ENCODE measurements around the gene SCMH1. TPM values are rescaled to one million over a fixed set of nuclear protein-coding genes. Genes with fewer than 3 reads are reported as not detected.

The SCMH1 gene
- total and polyA plus RNA-seq, 2 experiments from 2014 or later: 126 to 147 TPM

- Histone ChIP-seq H3K27me3 (no peaks in the 10 kb centered on the region), H3K9me3 (ENCODE audit: low read depth) (no peaks in the 10 kb centered on the region), H3K4me3 (no peak overlapping the region), H3K27ac (no peak overlapping the region), H3K36me3 (peaks cover 50% of the 10 kb centered on the region), H3K4me1 (ENCODE audit: low read depth) (no peaks in the 10 kb centered on the region)
- no peak for TF ChIP-seq CTCF (IDR thresholded peaks at IDR 0.05; ENCODE audit: low read depth, low read length)
- peak in 1 of 2 donors; percentile 11 for DNase-seq (ENCODE audit: low read depth in 1 of 2, low spot score in 1 of 2)
Measured at GRCh38 chr1:41072051-41072450, 170.1 kb downstream of the SCMH1 start.

GRCh38 chr1:41056907-41057306 lies 185.2 kb downstream of the SCMH1 start:
- DNase-seq (ENCODE audit: low read depth in 1 of 2, low spot score in 1 of 2): no peak
- no peak for TF ChIP-seq CTCF (IDR thresholded peaks at IDR 0.05; ENCODE audit: low read depth, low read length)
- Histone ChIP-seq H3K27ac (peak overlapping the region; percentile 39), H3K36me3 (peaks cover 21% of the 10 kb centered on the region), H3K27me3 (no peaks in the 10 kb centered on the region), H3K4me3 (no peak overlapping the region), H3K9me3 (ENCODE audit: low read depth) (no peaks in the 10 kb centered on the region), H3K4me1 (ENCODE audit: low read depth) (no peaks in the 10 kb centered on the region)

- TF ChIP-seq CTCF (IDR thresholded peaks at IDR 0.05; ENCODE audit: low read depth, low read length): no peak
- DNase-seq (ENCODE audit: low read depth in 1 of 2, low spot score in 1 of 2): no peak
- H3K27me3 ChIP-seq: no peaks in the 10 kb centered on the region
- H3K9me3 ChIP-seq (ENCODE audit: low read depth): no peaks in the 10 kb centered on the region
- no peaks in the 10 kb centered on the region for H3K4me1 ChIP-seq (ENCODE audit: low read depth)
- no peak overlapping the region for H3K27ac ChIP-seq
- H3K4me3 ChIP-seq: no peak overlapping the region
- peaks cover 31% of the 10 kb centered on the region for H3K36me3 ChIP-seq
Measured at GRCh38 chr1:41053316-41053715, 188.8 kb downstream of the SCMH1 start.

GRCh38 chr1:41051022-41051421 lies 191.1 kb downstream of the SCMH1 start:
- H3K4me3 ChIP-seq: no peak overlapping the region
- H3K36me3 ChIP-seq: peaks cover 49% of the 10 kb centered on the region
- no peak overlapping the region for H3K27ac ChIP-seq
- H3K4me1 ChIP-seq (ENCODE audit: low read depth): no peaks in the 10 kb centered on the region
- no peak for DNase-seq (ENCODE audit: low read depth in 1 of 2, low spot score in 1 of 2)
- no peaks in the 10 kb centered on the region for H3K27me3 ChIP-seq
- H3K9me3 ChIP-seq (ENCODE audit: low read depth): no peaks in the 10 kb centered on the region
- TF ChIP-seq CTCF (IDR thresholded peaks at IDR 0.05; ENCODE audit: low read depth, low read length): no peak

- no peak for DNase-seq (ENCODE audit: low read depth in 1 of 2, low spot score in 1 of 2)
- no peaks in the 10 kb centered on the region for H3K27me3 ChIP-seq
- no peak overlapping the region for H3K4me3 ChIP-seq
- no peak for TF ChIP-seq CTCF (IDR thresholded peaks at IDR 0.05; ENCODE audit: low read depth, low read length)
- H3K4me1 ChIP-seq (ENCODE audit: low read depth): no peaks in the 10 kb centered on the region
- no peaks in the 10 kb centered on the region for H3K9me3 ChIP-seq (ENCODE audit: low read depth)
- no peak overlapping the region for H3K27ac ChIP-seq
- H3K36me3 ChIP-seq: peaks cover 56% of the 10 kb centered on the region
Measured at GRCh38 chr1:41048540-41048939, 193.6 kb downstream of the SCMH1 start.

- TF ChIP-seq CTCF (IDR thresholded peaks at IDR 0.05; ENCODE audit: low read depth, low read length): no peak
- Histone ChIP-seq H3K4me1 (ENCODE audit: low read depth) (no peaks in the 10 kb centered on the region), H3K4me3 (no peak overlapping the region), H3K27me3 (no peaks in the 10 kb centered on the region), H3K36me3 (peaks cover 60% of the 10 kb centered on the region), H3K9me3 (ENCODE audit: low read depth) (no peaks in the 10 kb centered on the region), H3K27ac (peak overlapping the region; percentile 17)
- no peak for DNase-seq (ENCODE audit: low read depth in 1 of 2, low spot score in 1 of 2)
Measured at GRCh38 chr1:41046347-41046775, 195.7 kb downstream of the SCMH1 start.
